HepG2 (cell line): ENCODE data around the gene CHMP1B. TPM values are rescaled to one million over a fixed set of nuclear protein-coding genes. Genes with fewer than 3 reads are reported as not detected.

Experiments used
- CREB1 ChIP-seq, 2 experiments: fragments of 450-650 bp in 1 of 2; IDR thresholded peaks; 2 replicates each; pipeline ENCODE4 v1.6.1; 2016 to 2017; ENCODE audit warnings: control low read depth in 1 of 2, mild to moderate bottlenecking in 1 of 2, missing compliant biosample characterization in 1 of 2, missing genetic modification characterization in 1 of 2
- HDAC6 ChIP-seq: fragments of 200-600 bp; sonication (generic); IDR thresholded peaks from 2 replicates; pipeline ENCODE4 v1.7.0; 2017; ENCODE audit warnings: mild to moderate bottlenecking, antibody characterized with exemption, low read length, low read depth
- HMG20A ChIP-seq: IDR thresholded peaks from 2 replicates; pipeline ENCODE4 v1.6.1; 2016; ENCODE audit warnings: borderline replicate concordance
- IRF2 ChIP-seq: IDR thresholded peaks from 2 replicates; pipeline ENCODE4 v1.6.1; 2018; ENCODE audit warnings: missing genetic modification reagents, missing compliant biosample characterization
- KLF9 ChIP-seq: IDR thresholded peaks from 2 replicates; pipeline ENCODE4 v1.6.1; 2016; ENCODE audit warnings: low read depth
- MBD4 ChIP-seq: IDR thresholded peaks from 2 replicates; pipeline ENCODE4 v1.6.1; 2012; ENCODE audit warnings: low read length, inconsistent platforms, borderline replicate concordance
- MIER2 ChIP-seq: IDR thresholded peaks from 2 replicates; pipeline ENCODE4 v1.6.1; 2016; ENCODE audit warnings: missing biosample characterization, missing genetic modification reagents
- MIER3 ChIP-seq: IDR thresholded peaks from 2 replicates; pipeline ENCODE4 v1.6.1; 2016; ENCODE audit warnings: missing compliant biosample characterization, borderline replicate concordance
- MXD4 ChIP-seq: IDR thresholded peaks from 2 replicates; pipeline ENCODE4 v1.6.1; 2016; ENCODE audit warnings: mild to moderate bottlenecking, missing biosample characterization, missing genetic modification reagents
- POLR2A ChIP-seq, 2 experiments: IDR thresholded peaks; 2 replicates each; pipeline ENCODE4 v1.6.1; 2011; ENCODE audit warnings: low read depth in 2 of 2, low read length in 2 of 2, mild to moderate bottlenecking in 1 of 2, moderate library complexity in 1 of 2; ENCODE audit not compliant: insufficient read depth in 1 of 2
- SATB2 ChIP-seq: sonication (generic); formaldehyde crosslinking; IDR thresholded peaks from 2 replicates; pipeline ENCODE4 v1.5.0; 2020; ENCODE audit warnings: missing genetic modification reagents
- SOX6 ChIP-seq, 2 experiments: fragments of 450-650 bp in 1 of 2; sonication (generic) in 1 of 2; formaldehyde crosslinking in 1 of 2; IDR thresholded peaks; 2 replicates each; pipeline versions ENCODE4 v1.4.0 to v1.6.1; 2017 to 2020; ENCODE audit warnings: antibody characterized with exemption in 1 of 2, mild to moderate bottlenecking in 1 of 2, missing genetic modification reagents in 1 of 2
- XRCC5 ChIP-seq: fragments of 200-400 bp; formaldehyde crosslinking; optimal IDR thresholded peaks from 2 replicates; pipeline ENCODE3; 2017; ENCODE audit warnings: mild to moderate bottlenecking, low read length
- ZFP36L1 ChIP-seq: sonication (generic); formaldehyde crosslinking; IDR thresholded peaks from 2 replicates; pipeline ENCODE4 v1.8.0; 2022; ENCODE audit warnings: mild to moderate bottlenecking, missing genetic modification reagents, moderate library complexity
- ZNF101 ChIP-seq: sonication (generic); formaldehyde crosslinking; IDR thresholded peaks from 2 replicates; pipeline ENCODE4 v1.4.0; 2020; ENCODE audit warnings: mild to moderate bottlenecking, low read depth, missing genetic modification reagents, borderline replicate concordance
- ZNF17 ChIP-seq: sonication (generic); formaldehyde crosslinking; IDR thresholded peaks from 2 replicates; pipeline ENCODE4 v1.5.0; 2020; ENCODE audit warnings: mild to moderate bottlenecking, missing genetic modification reagents
- ZNF232 ChIP-seq: sonication (generic); formaldehyde crosslinking; IDR thresholded peaks from 2 replicates; pipeline ENCODE4 v1.4.0; 2020; ENCODE audit warnings: missing genetic modification reagents, borderline replicate concordance
- ZNF3 ChIP-seq: IDR thresholded peaks from 2 replicates; pipeline ENCODE4 v1.7.0; 2017; ENCODE audit warnings: inconsistent platforms
- ZNF350 ChIP-seq: sonication (generic); formaldehyde crosslinking; IDR thresholded peaks from 2 replicates; pipeline ENCODE4 v1.4.0; 2020; ENCODE audit warnings: mild to moderate bottlenecking, low read depth, missing genetic modification reagents, borderline replicate concordance
- ZNF709 ChIP-seq: sonication (generic); formaldehyde crosslinking; IDR thresholded peaks from 2 replicates; pipeline ENCODE4 v1.5.0; 2020; ENCODE audit warnings: mild to moderate bottlenecking, missing genetic modification reagents
- polyA plus RNA-seq, 8 experiments: library from polyadenylated mRNA; depleted of rRNA in 3 of 8; stranded (reverse) in 7 of 8; unstranded in 1 of 8; fragments of >200 nt; fragmentation: Illumina TruSeq in 4 of 8; extraction: Trizol in 4 of 8; gene quantifications; 2 replicates each; pipeline versions ENCODE4 v1.2.1 to v1.2.3, GENCODE V29; 2011 to 2016; ENCODE audit warnings: low read depth in 4 of 8, missing spikeins in 1 of 8, mixed read lengths in 1 of 8; ENCODE audit not compliant: insufficient read depth in 1 of 8
- total RNA-seq, 5 experiments: library from RNA; depleted of rRNA; stranded (reverse); fragments of >200 nt; fragmentation: Illumina TruSeq; extraction: Trizol; gene quantifications; 2 replicates each; pipeline ENCODE4 v1.2.3, GENCODE V29; 2016; ENCODE audit warnings: low read depth in 1 of 5
- TF ChIP-seq, protein P1 (sequence below), 2 experiments: sonication (generic) in 1 of 2; formaldehyde crosslinking in 1 of 2; IDR thresholded peaks; 2 replicates each; pipeline versions ENCODE4 v1.4.0 to v1.6.1; 2018 to 2020; ENCODE audit warnings: missing genetic modification reagents in 2 of 2, borderline replicate concordance in 1 of 2, low read depth in 1 of 2, mild to moderate bottlenecking in 1 of 2, missing biosample characterization in 1 of 2
- TF ChIP-seq, protein P2 (sequence below): IDR thresholded peaks from 2 replicates; pipeline ENCODE4 v1.6.1; 2018; ENCODE audit warnings: missing genetic modification reagents, mild to moderate bottlenecking, missing compliant biosample characterization
- TF ChIP-seq, protein P3 (sequence below): sonication (generic); formaldehyde crosslinking; IDR thresholded peaks from 2 replicates; pipeline ENCODE4 v1.4.0; 2020; ENCODE audit warnings: missing genetic modification reagents, borderline replicate concordance
- TF ChIP-seq, protein P4 (sequence below): sonication (generic); formaldehyde crosslinking; IDR thresholded peaks from 2 replicates; pipeline ENCODE4 v1.8.1; 2022; ENCODE audit warnings: mild to moderate bottlenecking, missing genetic modification reagents
- TF ChIP-seq, protein P5 (sequence below): sonication (generic); formaldehyde crosslinking; IDR thresholded peaks from 2 replicates; pipeline ENCODE4 v1.4.0; 2020; ENCODE audit warnings: low read depth, mild to moderate bottlenecking, missing genetic modification reagents

CHMP1B gene
- total and polyA plus RNA-seq, 2 of the 13 experiments (the other 11 are each of a cell fraction or from before 2014, with no cell fraction given): 18.8 to 20.2 TPM

DNA sequence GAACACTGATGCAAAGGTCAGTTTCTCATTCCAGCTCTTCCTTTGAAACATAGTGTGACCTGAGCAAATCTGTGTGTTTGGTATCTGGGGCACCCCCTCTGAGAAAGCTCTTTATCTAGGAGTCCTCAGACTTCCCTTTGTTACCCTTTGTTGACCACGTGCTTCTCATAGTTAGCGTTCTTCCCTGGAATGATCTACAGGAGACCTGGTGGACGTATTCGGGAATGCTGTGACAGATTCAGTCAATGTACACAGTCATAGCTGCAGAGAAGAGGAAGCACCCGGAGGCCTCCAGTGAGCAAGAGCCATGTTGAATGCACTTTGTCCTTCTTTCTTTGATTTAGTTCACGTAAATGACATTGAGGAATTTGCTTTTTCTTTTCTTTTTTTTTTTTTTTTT is 10.7 kb upstream of the CHMP1B start (continued):
- TF ChIP-seq ZNF17 (CRISPR knock-in tag) (no peak), MXD4 (CRISPR knock-in tag) (0 out of 2 replicates have a peak, but pooled peaks have one; percentile 26), SATB2 (CRISPR knock-in tag) (no peak), MIER3 (CRISPR knock-in tag) (no peak), SOX6 (IDR thresholded peaks at IDR 0.05) (no peak), SOX6 (CRISPR knock-in tag; IDR thresholded peaks at IDR 0.05) (peak; percentile 92), HDAC6 (no peak), POLR2A (IDR thresholded peaks at IDR 0.05; ENCODE audit: insufficient read depth in 1 of 2, low read depth in 2 of 2, low read length in 2 of 2) (peak in 1 of 2 experiments; percentile 55; a peak in 2 of 4 replicates), ZFP36L1 (CRISPR knock-in tag) (no peak), ZNF3 (CRISPR knock-in tag) (no peak), IRF2 (no peak; the same call in 1 of the 2 replicates), MBD4 (no peak), ZNF101 (CRISPR knock-in tag) (no peak), ZNF709 (CRISPR knock-in tag) (no peak), MIER2 (CRISPR knock-in tag) (no peak), CREB1 (IDR thresholded peaks at IDR 0.05) (peak; percentile 48; the same call in 1 of the 2 replicates), CREB1 (CRISPR knock-in tag; IDR thresholded peaks at IDR 0.05) (peak; percentile 36; the same call in 1 of the 2 replicates), ZNF350 (CRISPR knock-in tag) (no peak), XRCC5 (no peak), KLF9 (CRISPR knock-in tag) (no peak), HMG20A (CRISPR knock-in tag) (0 out of 2 replicates have a peak, but pooled peaks have one; percentile 64), ZNF232 (CRISPR knock-in tag) (no peak)
- TF ChIP-seq, protein P1, sequence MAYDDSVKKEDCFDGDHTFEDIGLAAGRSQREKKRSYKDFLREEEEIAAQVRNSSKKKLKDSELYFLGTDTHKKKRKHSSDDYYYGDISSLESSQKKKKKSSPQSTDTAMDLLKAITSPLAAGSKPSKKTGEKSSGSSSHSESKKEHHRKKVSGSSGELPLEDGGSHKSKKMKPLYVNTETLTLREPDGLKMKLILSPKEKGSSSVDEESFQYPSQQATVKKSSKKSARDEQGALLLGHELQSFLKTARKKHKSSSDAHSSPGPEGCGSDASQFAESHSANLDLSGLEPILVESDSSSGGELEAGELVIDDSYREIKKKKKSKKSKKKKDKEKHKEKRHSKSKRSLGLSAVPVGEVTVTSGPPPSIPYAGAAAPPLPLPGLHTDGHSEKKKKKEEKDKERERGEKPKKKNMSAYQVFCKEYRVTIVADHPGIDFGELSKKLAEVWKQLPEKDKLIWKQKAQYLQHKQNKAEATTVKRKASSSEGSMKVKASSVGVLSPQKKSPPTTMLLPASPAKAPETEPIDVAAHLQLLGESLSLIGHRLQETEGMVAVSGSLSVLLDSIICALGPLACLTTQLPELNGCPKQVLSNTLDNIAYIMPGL (CRISPR knock-in tag; IDR thresholded peaks at IDR 0.05; ENCODE audit: borderline replicate concordance in 1 of 2, low read depth in 1 of 2): peak in 1 of 2 experiments; percentile 25; a peak in 1 of 4 replicates
- TF ChIP-seq, protein P2, sequence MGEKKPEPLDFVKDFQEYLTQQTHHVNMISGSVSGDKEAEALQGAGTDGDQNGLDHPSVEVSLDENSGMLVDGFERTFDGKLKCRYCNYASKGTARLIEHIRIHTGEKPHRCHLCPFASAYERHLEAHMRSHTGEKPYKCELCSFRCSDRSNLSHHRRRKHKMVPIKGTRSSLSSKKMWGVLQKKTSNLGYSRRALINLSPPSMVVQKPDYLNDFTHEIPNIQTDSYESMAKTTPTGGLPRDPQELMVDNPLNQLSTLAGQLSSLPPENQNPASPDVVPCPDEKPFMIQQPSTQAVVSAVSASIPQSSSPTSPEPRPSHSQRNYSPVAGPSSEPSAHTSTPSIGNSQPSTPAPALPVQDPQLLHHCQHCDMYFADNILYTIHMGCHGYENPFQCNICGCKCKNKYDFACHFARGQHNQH (CRISPR knock-in tag): 0 out of 2 replicates have a peak, but pooled peaks have one; percentile 34
- TF ChIP-seq, protein P3, sequence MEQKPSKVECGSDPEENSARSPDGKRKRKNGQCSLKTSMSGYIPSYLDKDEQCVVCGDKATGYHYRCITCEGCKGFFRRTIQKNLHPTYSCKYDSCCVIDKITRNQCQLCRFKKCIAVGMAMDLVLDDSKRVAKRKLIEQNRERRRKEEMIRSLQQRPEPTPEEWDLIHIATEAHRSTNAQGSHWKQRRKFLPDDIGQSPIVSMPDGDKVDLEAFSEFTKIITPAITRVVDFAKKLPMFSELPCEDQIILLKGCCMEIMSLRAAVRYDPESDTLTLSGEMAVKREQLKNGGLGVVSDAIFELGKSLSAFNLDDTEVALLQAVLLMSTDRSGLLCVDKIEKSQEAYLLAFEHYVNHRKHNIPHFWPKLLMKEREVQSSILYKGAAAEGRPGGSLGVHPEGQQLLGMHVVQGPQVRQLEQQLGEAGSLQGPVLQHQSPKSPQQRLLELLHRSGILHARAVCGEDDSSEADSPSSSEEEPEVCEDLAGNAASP (CRISPR knock-in tag): peak; percentile 13; the same call in 1 of the 2 replicates
- TF ChIP-seq, protein P4, sequence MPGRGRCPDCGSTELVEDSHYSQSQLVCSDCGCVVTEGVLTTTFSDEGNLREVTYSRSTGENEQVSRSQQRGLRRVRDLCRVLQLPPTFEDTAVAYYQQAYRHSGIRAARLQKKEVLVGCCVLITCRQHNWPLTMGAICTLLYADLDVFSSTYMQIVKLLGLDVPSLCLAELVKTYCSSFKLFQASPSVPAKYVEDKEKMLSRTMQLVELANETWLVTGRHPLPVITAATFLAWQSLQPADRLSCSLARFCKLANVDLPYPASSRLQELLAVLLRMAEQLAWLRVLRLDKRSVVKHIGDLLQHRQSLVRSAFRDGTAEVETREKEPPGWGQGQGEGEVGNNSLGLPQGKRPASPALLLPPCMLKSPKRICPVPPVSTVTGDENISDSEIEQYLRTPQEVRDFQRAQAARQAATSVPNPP (CRISPR knock-in tag): no peak
- TF ChIP-seq, protein P5, sequence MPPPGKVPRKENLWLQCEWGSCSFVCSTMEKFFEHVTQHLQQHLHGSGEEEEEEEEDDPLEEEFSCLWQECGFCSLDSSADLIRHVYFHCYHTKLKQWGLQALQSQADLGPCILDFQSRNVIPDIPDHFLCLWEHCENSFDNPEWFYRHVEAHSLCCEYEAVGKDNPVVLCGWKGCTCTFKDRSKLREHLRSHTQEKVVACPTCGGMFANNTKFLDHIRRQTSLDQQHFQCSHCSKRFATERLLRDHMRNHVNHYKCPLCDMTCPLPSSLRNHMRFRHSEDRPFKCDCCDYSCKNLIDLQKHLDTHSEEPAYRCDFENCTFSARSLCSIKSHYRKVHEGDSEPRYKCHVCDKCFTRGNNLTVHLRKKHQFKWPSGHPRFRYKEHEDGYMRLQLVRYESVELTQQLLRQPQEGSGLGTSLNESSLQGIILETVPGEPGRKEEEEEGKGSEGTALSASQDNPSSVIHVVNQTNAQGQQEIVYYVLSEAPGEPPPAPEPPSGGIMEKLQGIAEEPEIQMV (CRISPR knock-in tag): no peak
